HT1080 (cell line): ENCODE results near the gene NOTCH1. TPM values are rescaled to one million over a fixed set of nuclear protein-coding genes. Genes with fewer than 3 reads are reported as not detected.

Source experiments
- DNase-seq: peaks from one replicate; pipeline ENCODE4 v3.0.0-alpha.2; 2015; ENCODE audit warnings: low read depth
- total RNA-seq: library from RNA; depleted of rRNA; stranded (reverse); fragments of >200 nt; shearing (Covaris generic); gene quantifications from 2 replicates; pipeline ENCODE4 v1.2.3, GENCODE V29; 2014

Gene NOTCH1
- total RNA-seq, 1 experiment from 2014 or later = 11.4 TPM

- DNase-seq = no peak
These were observed 59.7 kb downstream of the NOTCH1 start for GRCh38 chr9:136486131-136486530.

GRCh38 chr9:136485049-136486045 lies 60.5 kb downstream of the NOTCH1 start:
- DNase-seq = peak; percentile 81

GRCh38 chr9:136484153-136485048 lies 61.4 kb downstream of the NOTCH1 start:
- no peak for DNase-seq

GRCh38 chr9:136483589-136484152 lies 62.2 kb downstream of the NOTCH1 start:
- peak; percentile 89 for DNase-seq

- peak; percentile 92 for DNase-seq
These were observed 62.9 kb downstream of the NOTCH1 start, which contains the start of gene SEC16A for GRCh38 chr9:136482793-136483588. Gene SEC16A, minus strand, starts transcription at chr9:136483040. Its CDS starts 5,425 bp downstream, at chr9:136477615.

GRCh38 chr9:136482046-136482792 lies 63.6 kb downstream of the NOTCH1 start:
- DNase-seq = peak; percentile 21

GRCh38 chr9:136481558-136481957 lies 64.3 kb downstream of the NOTCH1 start:
- no peak for DNase-seq

GRCh38 chr9:136476369-136477150 lies 69.3 kb downstream of the NOTCH1 start:
- DNase-seq = no peak

- DNase-seq = no peak
These were observed 70.6 kb downstream of the NOTCH1 start for GRCh38 chr9:136474974-136475865.

- no peak for DNase-seq
These were observed 71.7 kb downstream of the NOTCH1 start for GRCh38 chr9:136474021-136474640.

- no peak for DNase-seq
These were observed 72.5 kb downstream of the NOTCH1 start for GRCh38 chr9:136473354-136473721.

GRCh38 chr9:136472640-136473353 lies 73.1 kb downstream of the NOTCH1 start:
- no peak for DNase-seq

- DNase-seq = no peak
These were observed 73.9 kb downstream of the NOTCH1 start for GRCh38 chr9:136471802-136472487.

GRCh38 chr9:136470792-136471469 lies 74.9 kb downstream of the NOTCH1 start:
- DNase-seq = no peak

- no peak for DNase-seq
These were observed 75.5 kb downstream of the NOTCH1 start for GRCh38 chr9:136470356-136470755.

- no peak for DNase-seq
These were observed 78.1 kb downstream of the NOTCH1 start for GRCh38 chr9:136467766-136468165.
